Amygdala (tissue), 56 donors: ENCODE results near the gene BEX3.

Experiments
- DNase-seq, 56 donors: peaks; one replicate each; lab custom pipeline; 2025; lab: John Stamatoyannopoulos, UW

The BEX3 gene

GRCh38 chrX:103417370-103417769 lies 41.0 kb downstream of the BEX3 start:
- DNase-seq: no peak

- no peak for DNase-seq
Measured at GRCh38 chrX:103417933-103418332, 41.6 kb downstream of the BEX3 start.

- no peak for DNase-seq
Measured at GRCh38 chrX:103418811-103419340, 42.5 kb downstream of the BEX3 start.

- DNase-seq: peak in 18 of 56 donors; percentile 0 to 13 (median 2)
Measured at GRCh38 chrX:103423955-103424638, 47.8 kb downstream of the BEX3 start.
